Measurements from ENCODE around the gene MRPL19.

Gene MRPL19

DNA sequence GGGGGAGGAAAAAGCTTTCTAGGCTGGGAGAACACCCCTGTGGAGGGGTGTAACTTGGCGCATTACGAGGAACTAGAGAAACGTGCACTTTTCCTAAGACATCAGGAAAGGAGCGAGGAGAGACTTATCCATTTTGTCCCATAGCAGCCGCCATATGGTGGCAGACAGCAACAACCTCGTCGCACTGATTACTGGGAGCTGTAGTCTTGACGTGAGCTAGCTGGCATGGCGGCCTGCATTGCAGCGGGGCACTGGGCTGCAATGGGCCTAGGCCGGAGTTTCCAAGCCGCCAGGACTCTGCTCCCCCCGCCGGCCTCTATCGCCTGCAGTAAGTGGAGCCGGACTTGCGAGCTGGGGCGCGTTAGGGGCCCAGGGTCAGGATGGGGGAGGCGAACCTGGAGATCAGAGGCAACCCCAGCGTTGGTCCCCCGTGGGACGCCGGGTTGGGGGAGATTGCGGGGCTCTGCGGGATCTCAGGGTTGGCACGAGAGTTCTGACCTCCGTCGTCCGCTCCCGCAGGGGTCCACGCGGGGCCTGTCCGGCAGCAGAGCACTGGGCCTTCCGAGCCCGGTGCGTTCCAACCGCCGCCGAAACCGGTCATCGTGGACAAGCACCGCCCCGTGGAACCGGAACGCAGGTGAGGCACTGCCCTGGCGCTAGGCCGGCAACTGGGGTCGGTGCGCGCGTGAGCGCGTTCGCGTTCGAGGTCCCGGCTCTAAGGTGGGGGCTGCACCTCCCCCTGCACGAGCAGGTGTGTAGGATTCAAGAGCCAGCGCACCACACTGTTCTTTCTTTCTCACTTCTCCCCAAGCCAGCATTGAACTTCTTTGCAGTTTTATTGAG lies at the start of gene MRPL19:
Gene MRPL19 (plus strand): TSS at position 201 of the 843 bp plus-strand sequence. CDS start 25 bp downstream, at position 226.
- DNase-seq (ENCODE audit: low read depth), result peak; percentile 82

DNA sequence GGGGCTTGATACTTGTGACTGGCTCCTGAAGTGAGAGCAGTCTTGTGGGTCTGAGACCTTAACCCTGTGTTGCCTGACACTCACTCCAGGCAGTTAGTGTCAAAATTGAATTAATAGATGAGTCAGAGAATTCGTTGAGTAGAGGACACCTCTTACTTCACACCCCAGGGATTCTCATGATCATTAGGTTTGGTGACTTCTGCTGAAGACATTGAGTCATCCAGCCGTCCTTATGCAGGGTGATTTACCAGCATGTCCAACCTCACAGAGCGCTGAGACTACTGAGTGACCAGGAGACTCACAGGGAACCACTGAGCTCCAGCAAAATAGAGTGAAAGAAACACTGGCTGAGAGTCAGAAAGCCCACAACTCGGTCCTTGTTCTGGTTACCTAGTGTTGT lies 49.8 kb upstream of the MRPL19 start:
- no peak for DNase-seq (ENCODE audit: low read depth)

DNA sequence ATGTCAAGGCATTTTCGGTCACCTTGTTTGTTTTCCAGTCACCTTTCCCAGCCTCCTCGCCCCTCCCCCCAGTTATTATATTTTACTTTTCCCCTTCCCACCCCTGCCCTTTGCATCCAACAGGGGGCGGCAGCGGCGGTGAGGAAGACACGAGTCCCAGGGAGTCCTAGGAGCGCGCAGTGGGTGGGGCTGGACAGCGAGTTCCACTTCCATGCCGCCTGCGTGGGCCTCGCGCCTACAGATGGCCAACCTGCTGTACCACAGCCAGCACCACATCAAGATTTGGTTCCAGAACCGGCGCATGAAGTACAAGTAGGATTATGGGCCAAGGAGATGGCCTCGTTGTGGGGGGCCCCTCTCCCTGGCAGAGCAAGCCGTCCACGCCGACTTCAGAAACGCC lies 48.6 kb upstream of the MRPL19 start:
- DNase-seq (ENCODE audit: low read depth), result no peak

DNA sequence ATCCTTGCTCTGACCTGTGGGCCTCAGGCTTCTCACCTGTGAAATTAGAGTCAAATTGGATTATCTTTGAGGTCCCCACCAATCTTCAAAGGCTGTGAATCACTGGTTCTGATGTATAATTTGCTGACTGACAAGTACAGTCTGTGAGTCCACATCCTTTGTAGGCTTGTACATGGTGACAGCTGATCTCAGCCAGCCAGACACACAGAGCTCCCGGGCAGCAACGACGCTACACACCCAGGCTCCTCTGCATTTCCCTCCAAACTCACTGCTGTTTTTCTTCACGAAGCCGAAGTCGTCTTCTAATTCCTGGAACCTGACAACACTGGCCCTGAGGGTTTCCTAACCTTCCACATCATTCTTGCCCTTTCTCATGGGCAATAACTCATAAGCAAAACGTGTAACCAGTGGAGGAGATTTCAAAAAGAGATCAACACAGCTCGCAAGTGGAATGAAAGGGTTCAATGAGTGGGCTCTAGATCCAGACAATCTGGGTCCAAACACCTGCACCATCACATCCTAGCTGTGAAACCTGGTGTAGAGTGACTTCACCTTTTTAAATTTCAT lies 47.9 kb upstream of the MRPL19 start:
- DNase-seq (ENCODE audit: low read depth), result no peak

DNA sequence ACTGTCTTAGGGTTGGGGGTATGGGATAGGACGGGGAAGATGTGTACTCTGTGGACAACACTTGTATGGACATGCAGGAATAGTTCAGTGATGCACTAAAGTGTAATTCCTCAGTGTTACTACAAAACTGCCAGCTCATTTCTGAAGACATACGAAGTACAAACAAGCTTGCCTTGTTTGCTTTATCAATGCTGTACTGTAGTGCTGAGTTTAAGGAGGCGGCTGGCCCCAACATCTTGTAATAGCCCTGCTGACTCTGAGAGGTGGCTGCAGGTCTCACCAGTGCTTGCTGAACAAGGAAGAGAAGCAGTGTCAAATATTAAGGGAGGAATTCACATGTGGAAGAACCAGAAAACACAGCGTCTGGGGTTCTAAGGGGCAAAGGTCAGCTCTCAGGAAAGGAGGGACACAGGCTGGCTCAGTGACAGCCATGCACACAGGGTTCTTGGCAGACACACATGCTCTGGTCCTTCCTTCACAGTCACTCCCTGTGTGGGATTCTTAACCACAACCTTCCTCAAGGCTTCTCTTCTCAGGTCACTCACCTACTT lies 46.0 kb upstream of the MRPL19 start:
- no peak for DNase-seq (ENCODE audit: low read depth)

DNA sequence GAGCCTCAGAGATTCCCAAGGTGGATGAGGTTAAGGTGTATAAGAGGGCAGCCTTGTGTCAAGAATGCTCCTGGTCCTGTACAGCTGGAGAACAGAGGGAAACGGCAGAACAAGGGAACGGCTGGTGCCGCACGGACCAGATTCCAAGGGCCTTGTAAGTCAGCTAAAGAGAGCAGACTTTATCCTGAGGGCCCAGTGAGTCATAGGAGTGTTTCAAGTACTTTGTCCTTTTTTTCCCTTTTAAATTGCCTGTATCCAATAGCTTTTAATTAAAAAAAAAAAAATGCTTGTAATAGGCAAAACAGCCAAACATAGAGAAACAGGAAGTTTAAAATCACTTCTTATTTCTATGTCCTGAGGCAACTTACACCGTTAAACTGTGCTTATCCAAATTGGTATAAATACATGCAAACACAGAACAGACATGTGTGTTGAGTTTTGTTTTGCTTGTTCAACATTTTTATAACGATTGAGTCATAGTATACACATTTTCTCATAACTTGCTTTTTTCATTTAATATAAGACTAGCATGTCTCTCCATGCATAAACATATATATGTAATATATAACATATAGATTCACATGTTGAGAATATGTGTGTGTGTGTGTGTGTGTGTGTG lies 43.8 kb upstream of the MRPL19 start:
- DNase-seq (ENCODE audit: low read depth), result peak; percentile 74

DNA sequence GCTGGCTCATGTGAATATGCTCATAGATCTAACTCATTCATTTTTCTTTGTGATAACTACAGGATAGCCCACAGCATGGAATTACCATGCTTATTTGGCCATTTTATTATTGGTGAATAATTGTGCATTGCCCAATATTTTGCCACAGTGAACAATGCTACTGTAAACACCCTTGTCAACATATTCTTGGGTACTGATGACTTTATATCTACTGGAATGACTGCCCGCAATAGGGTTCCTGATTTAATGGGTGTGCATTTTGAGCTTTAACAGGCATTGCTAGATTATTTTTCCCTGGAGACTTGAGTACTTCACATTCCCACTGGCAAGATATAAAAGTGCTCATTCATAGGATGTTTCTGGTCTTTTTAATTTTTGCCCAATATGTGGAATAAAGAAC lies 43.1 kb upstream of the MRPL19 start:
- DNase-seq (ENCODE audit: low read depth), result no peak

DNA sequence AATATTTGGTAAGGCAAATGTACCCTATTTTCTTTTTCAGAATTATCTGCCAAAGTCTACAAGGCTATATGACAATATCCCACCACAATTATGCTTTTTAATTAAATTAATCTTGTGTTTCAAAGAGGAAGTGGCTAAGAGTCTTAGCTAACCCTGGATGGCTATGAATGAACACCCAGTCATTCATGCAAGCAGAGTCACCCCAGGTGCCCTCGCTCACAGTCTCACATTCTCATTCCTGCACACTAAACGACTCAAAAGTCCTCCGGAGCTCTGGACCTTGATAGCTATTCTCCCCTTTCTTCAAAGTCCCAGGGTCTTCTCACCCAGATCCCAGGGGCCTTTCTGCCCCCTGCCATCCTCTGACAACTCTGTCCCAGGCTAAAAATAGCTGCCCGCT lies 42.1 kb upstream of the MRPL19 start:
- no peak for DNase-seq (ENCODE audit: low read depth)

DNA sequence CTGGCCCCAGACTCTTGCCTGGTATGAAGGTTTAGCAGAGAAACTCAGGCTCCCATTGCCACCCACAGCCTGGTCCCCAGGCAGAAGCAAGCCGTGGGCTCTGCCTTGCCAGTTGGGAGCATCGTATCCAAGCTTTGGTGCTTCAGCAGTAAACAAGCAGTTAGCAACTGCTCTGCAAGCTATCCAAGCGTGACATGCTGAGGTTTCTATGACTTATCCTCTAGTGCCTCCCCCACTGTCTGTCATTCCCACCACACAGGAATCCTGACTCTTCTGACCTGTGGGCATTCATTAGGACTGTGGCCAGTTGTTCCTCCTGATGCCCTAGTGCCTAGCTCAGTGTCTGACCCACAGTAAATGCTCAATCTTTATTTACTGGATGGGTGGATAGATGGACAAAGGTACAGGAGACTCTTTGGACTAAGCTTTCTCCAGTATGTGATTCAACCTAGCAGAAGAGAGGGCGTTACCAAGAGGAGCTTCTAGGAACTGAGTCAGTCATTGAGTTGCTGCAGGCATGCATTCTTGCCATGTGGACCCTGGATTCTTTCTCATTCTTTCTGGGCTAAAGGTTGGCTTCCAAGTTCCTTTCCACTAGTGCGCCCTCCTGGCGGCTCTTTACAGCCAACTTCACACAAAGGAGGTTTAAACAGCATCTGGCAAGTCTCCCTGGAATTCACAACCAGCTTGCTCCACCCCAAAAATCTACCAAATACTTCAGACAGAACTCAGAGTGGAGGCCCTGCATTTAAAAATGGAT lies 40.6 kb upstream of the MRPL19 start:
- peak; percentile 94 for DNase-seq (ENCODE audit: low read depth)

DNA sequence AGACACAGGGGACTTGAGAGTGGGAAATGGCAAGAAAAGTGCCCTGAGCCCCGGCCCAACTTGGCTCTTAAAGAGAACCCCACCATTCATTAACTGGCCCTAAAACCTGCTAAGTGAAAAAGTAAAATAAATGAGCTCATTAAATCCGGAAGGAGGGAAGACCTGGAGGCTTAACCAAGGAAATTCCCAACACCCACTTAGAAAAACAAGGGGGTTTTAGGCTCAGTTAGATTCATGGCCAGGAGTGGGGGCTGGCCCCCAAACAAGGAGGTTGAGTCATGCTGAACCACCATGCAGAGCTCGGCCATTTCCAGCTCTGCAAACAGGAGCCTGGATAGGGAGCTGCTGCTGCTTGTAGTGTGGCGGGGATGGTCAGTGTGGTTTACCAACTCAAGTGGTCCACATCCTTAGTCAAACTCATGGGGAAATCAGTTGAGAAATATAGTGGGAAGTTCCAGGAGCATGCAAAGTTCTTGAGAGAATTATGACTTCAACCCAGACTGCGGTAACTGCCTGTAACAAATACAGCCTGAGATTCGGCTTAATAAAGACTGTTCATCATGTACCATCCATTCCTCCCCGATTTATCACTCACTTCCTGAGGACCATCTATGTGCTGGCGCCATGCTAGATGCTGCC lies 39.7 kb upstream of the MRPL19 start:
- no peak for DNase-seq (ENCODE audit: low read depth)

DNA sequence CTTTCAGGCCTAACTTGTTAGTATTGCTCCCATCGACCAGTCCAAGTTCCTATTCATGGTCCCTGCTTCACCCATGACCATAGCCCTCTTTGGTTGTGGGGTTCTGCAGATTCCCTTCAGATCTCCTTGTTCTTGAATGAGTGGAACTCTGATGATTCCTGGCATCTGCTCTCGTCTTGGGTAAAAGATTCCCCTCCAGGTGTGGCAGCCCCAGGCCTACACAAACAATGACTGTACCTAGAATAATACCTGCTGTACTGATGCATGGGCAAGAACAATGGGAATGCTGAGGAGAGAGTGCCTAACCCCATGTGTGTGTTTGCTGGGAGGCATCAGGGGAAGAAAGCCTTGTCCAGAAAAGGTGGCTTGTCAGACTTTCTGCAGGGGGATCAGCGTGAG lies 39.2 kb upstream of the MRPL19 start:
- DNase-seq (ENCODE audit: low read depth), result no peak

DNA sequence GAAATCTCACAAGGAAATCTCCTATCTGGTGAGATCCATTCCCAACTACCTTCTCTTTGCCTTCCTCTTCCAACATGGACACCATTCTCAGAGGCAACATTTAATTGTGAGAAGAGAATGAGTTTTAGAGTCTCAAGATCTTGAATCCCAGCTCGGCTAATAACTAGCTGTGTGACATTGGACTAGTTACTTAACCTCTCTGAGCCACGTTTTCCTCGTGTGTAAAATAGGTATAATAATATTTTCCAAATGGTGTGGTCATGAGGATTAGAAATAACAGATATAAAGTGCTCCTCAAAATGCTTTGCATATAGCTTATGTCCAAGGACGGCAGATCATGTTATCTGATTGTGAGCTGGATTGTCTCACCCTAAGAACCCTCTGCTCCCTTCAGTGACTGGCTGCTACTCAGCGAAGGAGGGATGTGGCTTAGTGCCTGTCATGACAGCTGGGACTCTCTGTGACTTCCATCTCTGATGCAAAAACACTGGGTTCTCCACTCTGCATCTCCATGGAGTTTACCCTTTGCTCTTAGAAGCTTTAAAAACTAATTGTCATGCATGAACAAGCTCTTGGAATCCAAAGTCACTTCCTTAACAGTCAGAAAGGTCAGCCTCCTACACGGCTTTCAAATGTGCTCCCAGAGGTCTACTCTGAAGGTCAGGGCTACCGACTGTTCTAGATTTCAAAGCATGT lies 38.4 kb upstream of the MRPL19 start:
- DNase-seq (ENCODE audit: low read depth), result no peak

DNA sequence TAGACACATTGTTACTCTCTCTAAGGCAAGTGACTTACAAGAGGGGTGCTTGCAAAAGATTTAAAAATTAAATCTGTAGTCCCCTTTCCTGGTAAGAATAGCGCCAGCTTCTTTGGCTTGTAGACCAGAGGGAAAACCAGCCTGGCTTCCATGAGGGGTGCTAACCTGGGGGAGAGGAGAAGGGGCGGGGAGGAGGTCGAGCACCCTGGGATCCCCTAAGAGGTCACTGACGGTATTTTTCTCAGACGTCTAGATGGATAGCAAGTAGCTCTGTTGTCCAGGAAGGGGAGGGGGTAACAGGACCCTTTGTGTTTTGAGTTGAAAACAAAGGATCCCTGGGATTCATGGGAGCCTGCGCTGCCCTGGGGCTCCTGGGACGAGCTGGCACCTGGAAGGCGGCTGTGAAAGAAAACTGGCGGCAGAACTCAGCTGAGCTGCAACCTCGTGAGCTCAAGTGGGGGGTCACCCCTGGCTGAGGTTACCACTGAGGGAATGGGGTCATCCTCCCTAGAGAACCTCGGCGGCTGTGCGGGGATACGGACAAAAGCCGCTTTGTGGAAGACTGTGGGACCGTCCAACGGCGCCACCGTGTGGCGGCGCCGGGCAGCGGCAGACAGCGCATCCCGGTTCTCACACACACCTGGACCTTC lies 37.8 kb upstream of the MRPL19 start:
- no peak for DNase-seq (ENCODE audit: low read depth)

DNA sequence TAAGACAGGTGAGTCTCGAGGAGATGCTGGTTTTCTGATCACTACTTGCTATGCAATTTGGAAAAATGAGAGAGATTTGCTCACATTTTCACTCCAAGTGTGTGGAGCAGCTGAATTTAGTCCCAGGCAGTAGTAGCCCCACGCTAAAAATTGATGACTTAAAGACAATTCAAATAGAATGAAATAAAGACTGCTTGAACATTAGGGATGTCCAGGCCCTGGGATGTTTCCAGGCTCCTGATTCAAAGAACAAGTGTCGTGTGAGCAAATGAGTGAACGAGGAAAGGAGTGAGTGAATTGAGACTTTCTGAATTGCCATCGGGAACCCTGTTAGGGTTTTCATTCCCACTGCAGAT lies 37.3 kb upstream of the MRPL19 start:
- no peak for DNase-seq (ENCODE audit: low read depth)

DNA sequence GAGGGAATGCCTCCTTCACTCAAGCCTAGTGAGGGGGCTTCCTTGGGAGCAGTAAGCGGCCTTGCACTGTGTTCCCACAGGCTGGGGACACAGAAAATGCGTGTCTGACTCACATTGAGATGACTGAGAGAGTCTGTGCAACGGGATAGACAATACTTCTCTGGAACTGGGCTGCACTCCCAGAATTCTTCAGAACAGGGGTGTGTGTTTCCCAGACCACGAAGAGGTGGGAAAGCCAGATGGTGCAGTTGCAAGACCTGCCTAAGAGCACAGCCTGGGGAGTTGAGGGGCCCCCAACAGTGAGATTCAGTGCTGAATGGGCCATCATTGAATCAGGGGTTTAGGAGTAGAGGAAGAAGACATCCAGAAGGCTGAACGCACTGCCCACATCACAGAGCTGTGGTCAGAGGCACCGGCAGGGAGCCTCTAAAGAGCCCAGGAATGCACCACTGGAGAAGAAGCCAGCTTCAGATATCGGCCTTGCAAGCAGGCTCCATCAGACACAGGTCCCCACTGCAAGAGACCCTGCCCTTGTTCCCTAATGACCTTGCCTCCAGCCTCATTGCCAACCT lies 36.6 kb upstream of the MRPL19 start:
- no peak for DNase-seq (ENCODE audit: low read depth)

DNA sequence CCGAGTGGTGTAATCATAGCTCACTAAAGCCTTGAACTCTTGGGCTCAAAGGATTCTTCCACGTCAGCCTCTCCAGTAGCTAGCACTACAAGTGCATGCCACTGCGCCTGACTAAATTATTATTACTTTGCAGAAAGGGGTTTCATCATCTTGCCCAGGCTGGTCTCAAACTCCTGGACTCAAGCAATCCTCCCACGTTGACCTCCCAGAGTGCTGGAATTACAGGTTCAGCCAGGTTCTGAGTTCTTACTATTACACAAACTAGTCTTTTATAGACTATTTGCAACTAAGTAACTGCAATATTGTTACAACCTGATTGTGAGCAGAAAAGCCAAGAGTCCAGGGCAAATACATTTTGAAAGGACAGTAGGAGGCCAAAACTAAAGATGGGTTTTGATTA lies 35.9 kb upstream of the MRPL19 start:
- DNase-seq (ENCODE audit: low read depth), result no peak

DNA sequence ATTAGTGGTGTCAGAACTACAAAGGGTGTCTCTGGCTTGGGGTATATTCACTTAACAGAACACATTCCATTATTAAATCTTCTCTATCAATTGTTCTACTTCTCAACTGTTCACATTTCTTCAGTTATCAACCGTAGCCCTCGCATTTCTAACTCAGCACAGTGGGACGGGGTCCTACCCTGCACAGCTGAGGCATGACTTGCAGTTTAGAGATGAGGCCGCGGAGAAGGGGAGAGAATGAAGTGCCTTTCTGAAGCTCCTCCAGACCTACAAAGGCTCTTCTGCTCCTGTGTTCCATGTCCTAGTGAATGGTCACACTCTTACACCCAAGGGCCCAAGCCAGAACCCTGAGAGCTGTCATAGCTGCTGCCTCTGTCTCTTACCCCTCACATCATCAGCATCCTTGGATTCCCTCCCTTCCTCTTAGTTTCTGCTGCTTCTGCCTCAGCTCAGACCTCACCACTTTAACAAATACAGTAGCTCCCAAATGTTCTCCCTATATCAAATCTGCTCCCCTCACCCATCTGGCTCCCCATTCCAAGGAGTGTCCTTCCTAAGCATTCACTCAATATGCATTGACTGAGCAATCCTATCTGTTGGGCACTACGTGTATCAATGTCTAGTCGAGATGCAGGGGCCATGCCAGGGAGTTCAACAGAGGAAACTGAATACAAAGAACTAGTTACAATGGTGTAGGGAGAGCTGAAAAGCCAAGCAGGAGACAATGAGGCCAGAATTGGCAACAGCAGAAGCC lies 34.3 kb upstream of the MRPL19 start:
- no peak for DNase-seq (ENCODE audit: low read depth)

DNA sequence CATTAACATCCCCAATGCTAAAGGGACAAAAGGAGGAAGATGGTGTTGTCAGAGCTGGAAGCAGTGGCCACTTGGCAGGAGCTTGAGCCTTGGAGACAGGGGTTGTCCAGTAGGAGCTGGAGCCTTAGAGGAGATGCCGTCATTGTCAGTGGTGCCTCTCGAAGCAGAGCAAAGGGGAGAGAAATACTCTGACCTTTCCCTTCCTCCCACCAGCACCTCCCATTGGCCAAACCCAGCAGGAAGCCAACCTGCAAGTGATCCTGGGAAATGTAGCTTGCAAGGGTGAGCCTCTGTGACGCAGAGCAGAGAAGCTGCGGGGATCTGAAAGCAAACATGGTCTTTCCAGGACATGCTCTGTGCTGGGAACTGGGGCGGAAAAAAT lies 33.7 kb upstream of the MRPL19 start:
- no peak for DNase-seq (ENCODE audit: low read depth)

DNA sequence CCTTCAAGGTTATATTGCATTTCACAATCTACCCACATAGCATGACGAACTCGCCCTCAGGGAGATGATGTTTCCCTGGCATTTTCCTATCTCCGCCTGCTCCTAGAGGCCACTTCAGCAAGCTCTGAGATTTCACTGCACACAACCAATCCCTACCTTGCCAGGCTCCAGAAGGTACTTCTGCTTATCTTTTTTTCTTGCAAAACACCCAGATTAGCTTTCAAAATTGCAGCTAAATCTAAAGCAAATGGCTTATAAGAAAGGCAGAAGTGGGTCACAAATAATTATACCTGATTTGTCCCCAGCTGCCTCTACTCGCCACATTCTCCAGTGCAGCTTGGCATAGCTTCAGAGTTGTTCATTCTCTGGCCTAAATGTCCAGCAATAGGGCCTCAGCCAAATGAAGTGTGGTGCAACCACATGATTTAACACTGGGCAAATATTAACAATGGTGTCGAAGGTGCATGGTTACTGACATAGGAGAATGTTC lies 32.4 kb upstream of the MRPL19 start:
- DNase-seq (ENCODE audit: low read depth), result no peak

DNA sequence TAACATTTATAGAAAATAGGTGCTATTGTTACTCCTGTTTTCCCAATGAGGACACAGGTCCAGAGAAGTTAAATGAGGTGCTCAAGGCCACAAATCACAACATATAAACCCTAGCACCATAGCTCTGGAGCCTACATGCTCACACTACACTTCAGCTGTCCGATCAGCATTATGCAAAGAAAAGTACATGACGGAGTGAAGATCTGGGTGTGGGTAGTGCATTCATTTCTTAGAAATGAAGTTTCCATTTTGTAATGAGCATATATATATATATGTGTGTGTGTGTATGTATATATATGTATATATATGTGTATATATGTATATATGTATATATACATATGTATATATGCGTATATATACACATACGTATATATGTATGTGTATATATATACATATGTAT lies 30.2 kb upstream of the MRPL19 start:
- DNase-seq (ENCODE audit: low read depth), result no peak

All from fibroblast of the conjunctiva (primary cell).